Neural progenitor cell (in vitro differentiated cells): Measurements from ENCODE around the gene RAD51B. TPM values are rescaled to one million over a fixed set of nuclear protein-coding genes. Genes with fewer than 3 reads are reported as not detected.

Experiments
- DNase-seq: peaks from one replicate; pipeline ENCODE4 v3.0.0-alpha.2; 2016; ENCODE audit warnings: low spot score
- H2AFZ ChIP-seq: fragments of 200-600 bp; sonication (generic); replicated peaks from 2 replicates; pipeline ENCODE4 v1.6.1; 2016; ENCODE audit warnings: antibody characterized with exemption
- H3F3A ChIP-seq: fragments of 200-600 bp; sonication (generic); 2 replicates; pipeline ENCODE4 v1.6.1; 2016; ENCODE audit warnings: antibody characterized with exemption, low read depth
- H3K27ac ChIP-seq: fragments of 200-600 bp; sonication (generic); 2 replicates; pipeline ENCODE4 v1.5.1; 2016; ENCODE audit warnings: mild to moderate bottlenecking
- H3K27me3 ChIP-seq: fragments of 200-600 bp; sonication (generic); 2 replicates; pipeline ENCODE4 v1.6.1; 2016; ENCODE audit warnings: mild to moderate bottlenecking, moderate library complexity
- H3K36me3 ChIP-seq: fragments of 200-600 bp; sonication (generic); 2 replicates; pipeline ENCODE4 v1.5.1; 2016
- H3K4me1 ChIP-seq: fragments of 200-600 bp; sonication (generic); 2 replicates; pipeline ENCODE4 v1.6.1; 2016; ENCODE audit warnings: mixed run types
- H3K4me2 ChIP-seq: fragments of 200-600 bp; sonication (generic); 2 replicates; pipeline ENCODE4 v1.6.1; 2016
- H3K4me3 ChIP-seq: fragments of 200-600 bp; sonication (generic); 2 replicates; pipeline ENCODE4 v1.5.1; 2016
- H3K79me2 ChIP-seq: fragments of 200-600 bp; sonication (generic); 2 replicates; pipeline ENCODE4 v1.6.1; 2016; ENCODE audit warnings: low read depth
- H3K9ac ChIP-seq: fragments of 200-600 bp; sonication (generic); 2 replicates; pipeline ENCODE4 v1.6.1; 2016
- H3K9me3 ChIP-seq: fragments of 200-600 bp; sonication (generic); 2 replicates; pipeline ENCODE4 v1.5.1; 2016; ENCODE audit warnings: low read depth
- H4K20me1 ChIP-seq: fragments of 200-600 bp; sonication (generic); 2 replicates; pipeline ENCODE4 v1.6.1; 2016; ENCODE audit warnings: low read depth
- H3K27ac Mint-ChIP-seq: 3 replicates; pipeline ENCODE4 v1.8.0; 2021; ENCODE audit warnings: mixed read lengths
- H3K27me3 Mint-ChIP-seq: 2 replicates; pipeline ENCODE4 v1.8.0; 2022; ENCODE audit warnings: low read depth, mild to moderate bottlenecking, inconsistent platforms, moderate library complexity, mixed read lengths; ENCODE audit not compliant: insufficient read depth
- H3K36me3 Mint-ChIP-seq: 3 replicates; pipeline ENCODE4 v1.8.0; 2021; ENCODE audit warnings: mixed read lengths
- H3K4me1 Mint-ChIP-seq: 3 replicates; pipeline ENCODE4 v1.8.0; 2021; ENCODE audit warnings: mixed read lengths
- H3K4me3 Mint-ChIP-seq: 3 replicates; pipeline ENCODE4 v1.8.0; 2021; ENCODE audit warnings: mild to moderate bottlenecking, moderate library complexity, mixed read lengths
- H3K9me3 Mint-ChIP-seq: 3 replicates; pipeline ENCODE4 v1.8.0; 2020; ENCODE audit warnings: mixed read lengths
- CTCF ChIP-seq: fragments of 200-600 bp; sonication (generic); IDR thresholded peaks from 2 replicates; pipeline ENCODE4 v1.5.1; 2017; ENCODE audit warnings: antibody characterized with exemption, mild to moderate bottlenecking
- EZH2 ChIP-seq: fragments of 200-600 bp; sonication (generic); IDR thresholded peaks from 2 replicates; pipeline ENCODE4 v1.6.1; 2017; ENCODE audit warnings: antibody characterized with exemption, mild to moderate bottlenecking, moderate library complexity
- EZH2phosphoT487 ChIP-seq: fragments of 200-600 bp; sonication (generic); IDR thresholded peaks from 2 replicates; pipeline ENCODE4 v1.6.1; 2017; ENCODE audit warnings: antibody characterized with exemption
- total RNA-seq: library from RNA; depleted of rRNA; stranded (reverse); fragments of >200 nt; gene quantifications from 2 replicates; pipeline ENCODE4 v1.2.3, GENCODE V29; 2015; ENCODE audit warnings: low replicate concordance

Gene RAD51B
- total RNA-seq, 1 donor from 2014 or later: 50.5 TPM

GRCh38 chr14:68211421-68211820, 391.8 kb downstream of the RAD51B start:
- H3F3A ChIP-seq: peaks cover 5% of the 10 kb centered on the region
- H3K4me3 ChIP-seq: no peak overlapping the region
- Mint-ChIP-seq H3K9me3 (peaks cover 2% of the 10 kb centered on the region), H3K27ac (peak overlapping the region; percentile 28), H3K27me3 (peaks cover 2% of the 10 kb centered on the region), H3K36me3 (peaks cover 3% of the 10 kb centered on the region), H3K4me3 (no peak overlapping the region), H3K4me1 (peaks cover 10% of the 10 kb centered on the region)
- no peak overlapping the region for H3K9ac ChIP-seq
- no peak for DNase-seq
- H2AFZ ChIP-seq: no peak overlapping the region
- H4K20me1 ChIP-seq: no peaks in the 10 kb centered on the region
- no peaks in the 10 kb centered on the region for H3K27me3 ChIP-seq
- no peaks in the 10 kb centered on the region for H3K9me3 ChIP-seq
- no peaks in the 10 kb centered on the region for H3K79me2 ChIP-seq
- H3K36me3 ChIP-seq: no peaks in the 10 kb centered on the region
- H3K27ac ChIP-seq: no peak overlapping the region
- H3K4me1 ChIP-seq: peaks cover 6% of the 10 kb centered on the region
- H3K4me2 ChIP-seq: no peak overlapping the region
- TF ChIP-seq EZH2 (no peak), CTCF (no peak), EZH2phosphoT487 (no peak)

GRCh38 chr14:68211886-68212285, 392.3 kb downstream of the RAD51B start:
- H3K4me1 ChIP-seq: peaks cover 10% of the 10 kb centered on the region
- no peak overlapping the region for H3K9ac ChIP-seq
- H3K79me2 ChIP-seq: no peaks in the 10 kb centered on the region
- no peak overlapping the region for H3K4me3 Mint-ChIP-seq
- H3K27me3 ChIP-seq: no peaks in the 10 kb centered on the region
- H3K27me3 Mint-ChIP-seq: peaks cover 2% of the 10 kb centered on the region
- H3K4me2 ChIP-seq: no peak overlapping the region
- no peaks in the 10 kb centered on the region for H3K36me3 ChIP-seq
- no peak overlapping the region for H2AFZ ChIP-seq
- H3K9me3 ChIP-seq: no peaks in the 10 kb centered on the region
- peaks cover 2% of the 10 kb centered on the region for H3K9me3 Mint-ChIP-seq
- no peak overlapping the region for H3K4me3 ChIP-seq
- peaks cover 13% of the 10 kb centered on the region for H3K4me1 Mint-ChIP-seq
- DNase-seq: no peak
- no peak overlapping the region for H3K27ac ChIP-seq
- peaks cover 10% of the 10 kb centered on the region for H3F3A ChIP-seq
- H3K36me3 Mint-ChIP-seq: peaks cover 3% of the 10 kb centered on the region
- H3K27ac Mint-ChIP-seq: no peak overlapping the region
- TF ChIP-seq EZH2phosphoT487 (no peak), CTCF (no peak), EZH2 (no peak)
- H4K20me1 ChIP-seq: no peaks in the 10 kb centered on the region

GRCh38 chr14:68212361-68212760, 392.8 kb downstream of the RAD51B start:
- Mint-ChIP-seq H3K9me3 (peaks cover 2% of the 10 kb centered on the region), H3K36me3 (peaks cover 3% of the 10 kb centered on the region), H3K4me3 (no peak overlapping the region), H3K27me3 (peaks cover 2% of the 10 kb centered on the region), H3K27ac (no peak overlapping the region), H3K4me1 (peaks cover 17% of the 10 kb centered on the region)
- H3K36me3 ChIP-seq: no peaks in the 10 kb centered on the region
- H4K20me1 ChIP-seq: no peaks in the 10 kb centered on the region
- peaks cover 12% of the 10 kb centered on the region for H3F3A ChIP-seq
- no peaks in the 10 kb centered on the region for H3K79me2 ChIP-seq
- H3K27ac ChIP-seq: no peak overlapping the region
- no peak overlapping the region for H3K4me3 ChIP-seq
- no peaks in the 10 kb centered on the region for H3K9me3 ChIP-seq
- TF ChIP-seq EZH2 (no peak), EZH2phosphoT487 (no peak), CTCF (no peak)
- H3K4me2 ChIP-seq: no peak overlapping the region
- H2AFZ ChIP-seq: no peak overlapping the region
- no peak overlapping the region for H3K9ac ChIP-seq
- no peaks in the 10 kb centered on the region for H3K27me3 ChIP-seq
- H3K4me1 ChIP-seq: peaks cover 12% of the 10 kb centered on the region
- DNase-seq: no peak
